Measurements from ENCODE around the gene DHRSX. TPM values are rescaled to one million over a fixed set of nuclear protein-coding genes. Genes with fewer than 3 reads are reported as not detected.
"Not testable (repeated sequence)": the region's sequence is repeated elsewhere in the genome, so short reads cannot be mapped to it uniquely, and the experiment has no call there.

The DHRSX gene
- total and polyA plus RNA-seq, 3 experiments from 2014 or later, result 21.5 to 26.6 (median 25.3) TPM

- no peak overlapping the region for H3K27ac ChIP-seq (ENCODE audit: low read depth, low read length)
- H3K36me3 Mint-ChIP-seq, result peaks cover 4 to 8% (median 8%) of the 10 kb centered on the region in 3 donors
- no peak for DNase-seq
- no peaks in the 10 kb centered on the region for H3K4me1 ChIP-seq (ENCODE audit: insufficient read depth, low read length)
- no peaks in the 10 kb centered on the region for H3K36me3 ChIP-seq (ENCODE audit: insufficient read depth, low read length)
- H3K27ac Mint-ChIP-seq, result peak overlapping the region in 1 of 8 donors; percentile 50
- no peaks in the 10 kb centered on the region for H3K9me3 ChIP-seq (ENCODE audit: low read length)
- ChIA-PET POLR2A (no interaction called here), CTCF (no interaction called here)
- H3K4me1 Mint-ChIP-seq, result peaks cover 5 to 18% (median 12%) of the 10 kb centered on the region in 3 donors
- peaks cover 0 to 4% (median 0%) of the 10 kb centered on the region in 5 donors for H3K9me3 Mint-ChIP-seq
- no peaks in the 10 kb centered on the region for H3K27me3 ChIP-seq (ENCODE audit: insufficient read depth, low read length, poor library complexity, severe bottlenecking)
- no peak overlapping the region for H3K4me3 ChIP-seq (ENCODE audit: low read length)
- H3K27me3 Mint-ChIP-seq, result no peaks in the 10 kb centered on the region
- no peak overlapping the region for H3K4me3 Mint-ChIP-seq
Observed at GRCh38 chrX:2462780-2463179, 38.0 kb downstream of the DHRSX start.

GRCh38 chrX:2462074-2462473, 38.7 kb downstream of the DHRSX start:
- H3K4me3 Mint-ChIP-seq, result no peak overlapping the region
- Histone ChIP-seq H3K36me3 (ENCODE audit: insufficient read depth, low read length) (no peaks in the 10 kb centered on the region), H3K9me3 (ENCODE audit: low read length) (no peaks in the 10 kb centered on the region), H3K27me3 (ENCODE audit: insufficient read depth, low read length, poor library complexity, severe bottlenecking) (no peaks in the 10 kb centered on the region), H3K4me1 (ENCODE audit: insufficient read depth, low read length) (no peaks in the 10 kb centered on the region), H3K4me3 (ENCODE audit: low read length) (no peak overlapping the region), H3K27ac (ENCODE audit: low read depth, low read length) (no peak overlapping the region)
- H3K27me3 Mint-ChIP-seq, result peaks cover 0 to 3% of the 10 kb centered on the region in 2 donors
- peak overlapping the region in 1 of 8 donors; percentile 31 for H3K27ac Mint-ChIP-seq
- no peak for DNase-seq
- H3K4me1 Mint-ChIP-seq, result peaks cover 0 to 13% (median 7%) of the 10 kb centered on the region in 3 donors
- POLR2A ChIA-PET, result no interaction called here
- CTCF ChIA-PET, result no interaction called here
- H3K9me3 Mint-ChIP-seq, result peaks cover 0 to 4% (median 0%) of the 10 kb centered on the region in 5 donors
- peaks cover 6 to 7% (median 6%) of the 10 kb centered on the region in 3 donors for H3K36me3 Mint-ChIP-seq

GRCh38 chrX:2461711-2462016, 39.1 kb downstream of the DHRSX start:
- Histone ChIP-seq H3K27ac (ENCODE audit: low read depth, low read length) (no peak overlapping the region), H3K36me3 (ENCODE audit: insufficient read depth, low read length) (no peaks in the 10 kb centered on the region), H3K27me3 (ENCODE audit: insufficient read depth, low read length, poor library complexity, severe bottlenecking) (no peaks in the 10 kb centered on the region), H3K4me3 (ENCODE audit: low read length) (no peak overlapping the region), H3K9me3 (ENCODE audit: low read length) (no peaks in the 10 kb centered on the region), H3K4me1 (ENCODE audit: insufficient read depth, low read length) (no peaks in the 10 kb centered on the region)
- Mint-ChIP-seq H3K9me3 (peaks cover 0 to 4% (median 0%) of the 10 kb centered on the region in 5 donors), H3K4me1 (peaks cover 0 to 16% (median 11%) of the 10 kb centered on the region in 3 donors), H3K36me3 (peaks cover 6 to 11% (median 6%) of the 10 kb centered on the region in 3 donors), H3K27ac (peak overlapping the region in 2 of 8 donors; percentile 26 to 31), H3K4me3 (no peak overlapping the region), H3K27me3 (peaks cover 0 to 3% of the 10 kb centered on the region in 2 donors)
- ChIA-PET POLR2A (no interaction called here), CTCF (no interaction called here)
- no peak for DNase-seq

GRCh38 chrX:2460821-2461710, 39.7 kb downstream of the DHRSX start:
- POLR2A ChIA-PET; H3K36me3 ChIP-seq (ENCODE audit: insufficient read depth, low read length); H3K4me1 ChIP-seq (ENCODE audit: insufficient read depth, low read length); H3K9me3 Mint-ChIP-seq; H3K4me3 ChIP-seq (ENCODE audit: low read length); DNase-seq; H3K27ac ChIP-seq (ENCODE audit: low read depth, low read length); H3K27me3 ChIP-seq (ENCODE audit: insufficient read depth, low read length, poor library complexity, severe bottlenecking); H3K27me3 Mint-ChIP-seq; H3K4me3 Mint-ChIP-seq; H3K9me3 ChIP-seq (ENCODE audit: low read length); CTCF ChIA-PET: not testable (repeated sequence)
- Mint-ChIP-seq H3K4me1 (peaks cover 0 to 19% (median 11%) of the 10 kb centered on the region in 3 donors), H3K27ac (peak overlapping the region in 1 of 8 donors; percentile 13), H3K36me3 (peaks cover 6 to 12% (median 6%) of the 10 kb centered on the region in 3 donors)

- H3K4me1 ChIP-seq (ENCODE audit: insufficient read depth, low read length); H3K27me3 ChIP-seq (ENCODE audit: insufficient read depth, low read length, poor library complexity, severe bottlenecking); H3K4me3 ChIP-seq (ENCODE audit: low read length); H3K27ac ChIP-seq (ENCODE audit: low read depth, low read length); CTCF ChIA-PET; H3K36me3 ChIP-seq (ENCODE audit: insufficient read depth, low read length); H3K9me3 ChIP-seq (ENCODE audit: low read length); H3K27ac Mint-ChIP-seq; DNase-seq; H3K27me3 Mint-ChIP-seq; H3K4me3 Mint-ChIP-seq; POLR2A ChIA-PET; H3K9me3 Mint-ChIP-seq: not testable (repeated sequence)
- Mint-ChIP-seq H3K36me3 (peaks cover 5 to 12% (median 6%) of the 10 kb centered on the region in 3 donors), H3K4me1 (peaks cover 3 to 16% (median 13%) of the 10 kb centered on the region in 3 donors)
Observed at GRCh38 chrX:2460048-2460447, 40.7 kb downstream of the DHRSX start.

GRCh38 chrX:2458309-2458708, 42.5 kb downstream of the DHRSX start:
- Mint-ChIP-seq H3K4me1 (peaks cover 3 to 13% (median 6%) of the 10 kb centered on the region in 3 donors), H3K9me3 (peaks cover 0 to 4% (median 0%) of the 10 kb centered on the region in 5 donors), H3K4me3 (no peak overlapping the region), H3K27ac (peak overlapping the region in 1 of 8 donors; percentile 54), H3K27me3 (peaks cover 0 to 3% of the 10 kb centered on the region in 2 donors), H3K36me3 (peaks cover 3 to 12% (median 5%) of the 10 kb centered on the region in 3 donors)
- Histone ChIP-seq H3K36me3 (ENCODE audit: insufficient read depth, low read length) (no peaks in the 10 kb centered on the region), H3K4me1 (ENCODE audit: insufficient read depth, low read length) (no peaks in the 10 kb centered on the region), H3K27ac (ENCODE audit: low read depth, low read length) (no peak overlapping the region), H3K4me3 (ENCODE audit: low read length) (no peak overlapping the region), H3K27me3 (ENCODE audit: insufficient read depth, low read length, poor library complexity, severe bottlenecking) (no peaks in the 10 kb centered on the region), H3K9me3 (ENCODE audit: low read length) (no peaks in the 10 kb centered on the region)
- no peak for DNase-seq
- CTCF ChIA-PET, result no interaction called here
- POLR2A ChIA-PET, result no interaction called here

GRCh38 chrX:2457289-2458133, 43.3 kb downstream of the DHRSX start:
- ChIA-PET POLR2A (no interaction called here), CTCF (no interaction called here)
- Histone ChIP-seq H3K27ac (ENCODE audit: low read depth, low read length) (peak overlapping the region; percentile 12), H3K4me1 (ENCODE audit: insufficient read depth, low read length) (no peaks in the 10 kb centered on the region), H3K9me3 (ENCODE audit: low read length) (no peaks in the 10 kb centered on the region), H3K27me3 (ENCODE audit: insufficient read depth, low read length, poor library complexity, severe bottlenecking) (no peaks in the 10 kb centered on the region), H3K36me3 (ENCODE audit: insufficient read depth, low read length) (no peaks in the 10 kb centered on the region), H3K4me3 (ENCODE audit: low read length) (no peak overlapping the region)
- peaks cover 3 to 13% (median 6%) of the 10 kb centered on the region in 3 donors for H3K4me1 Mint-ChIP-seq
- DNase-seq, result no peak
- no peak overlapping the region for H3K4me3 Mint-ChIP-seq
- peak overlapping the region in 1 of 8 donors; percentile 44 for H3K27ac Mint-ChIP-seq
- peaks cover 9 to 20% (median 9%) of the 10 kb centered on the region in 3 donors for H3K36me3 Mint-ChIP-seq
- peaks cover 0 to 4% (median 0%) of the 10 kb centered on the region in 5 donors for H3K9me3 Mint-ChIP-seq
- H3K27me3 Mint-ChIP-seq, result peaks cover 0 to 4% of the 10 kb centered on the region in 2 donors

GRCh38 chrX:2456091-2456490, 44.7 kb downstream of the DHRSX start:
- CTCF ChIA-PET; H3K36me3 ChIP-seq (ENCODE audit: insufficient read depth, low read length); H3K4me3 ChIP-seq (ENCODE audit: low read length); H3K9me3 Mint-ChIP-seq; H3K9me3 ChIP-seq (ENCODE audit: low read length); DNase-seq; POLR2A ChIA-PET; H3K27ac ChIP-seq (ENCODE audit: low read depth, low read length); H3K27me3 Mint-ChIP-seq; H3K4me3 Mint-ChIP-seq; H3K4me1 ChIP-seq (ENCODE audit: insufficient read depth, low read length); H3K27me3 ChIP-seq (ENCODE audit: insufficient read depth, low read length, poor library complexity, severe bottlenecking): not testable (repeated sequence)
- Mint-ChIP-seq H3K4me1 (peaks cover 10 to 17% (median 12%) of the 10 kb centered on the region in 3 donors), H3K27ac (peak overlapping the region in 1 of 8 donors; percentile 35), H3K36me3 (peaks cover 9 to 24% (median 10%) of the 10 kb centered on the region in 3 donors)
